ENCODE results near the gene IL17RA. TPM values are rescaled to one million over a fixed set of nuclear protein-coding genes. Genes with fewer than 3 reads are reported as not detected.

The IL17RA gene
- total and polyA plus RNA-seq, 4 donors: 3.1 to 9.0 (median 4.4) TPM

GRCh38 chr22:17114173-17114897 is 29.5 kb downstream of the IL17RA start:
- no peak for DNase-seq (ENCODE audit: low spot score)
- H3K27ac ChIP-seq (ENCODE audit: low read depth in 1 of 2, low read length in 2 of 2): no peak overlapping the region
- no peak for TF ChIP-seq YY1 (IDR thresholded peaks at IDR 0.05)
- no peak for TF ChIP-seq TAF1 (conservative IDR thresholded peaks at IDR 0.05)
- TF ChIP-seq RAD21 (IDR thresholded peaks at IDR 0.05): no peak
- no peak for TF ChIP-seq GABPA (IDR thresholded peaks at IDR 0.05 in 1 of 2, conservative IDR thresholded peaks at IDR 0.05 in 1 of 2)
- TF ChIP-seq EGR1 (IDR thresholded peaks at IDR 0.05; ENCODE audit: low read depth in 2 of 2): no peak
- no peak for TF ChIP-seq HNF4A (conservative IDR thresholded peaks at IDR 0.05)
- no peak for TF ChIP-seq JUND (IDR thresholded peaks at IDR 0.05)
- no peak for TF ChIP-seq FOXA2 (IDR thresholded peaks at IDR 0.05)
- TF ChIP-seq FOXA1 (IDR thresholded peaks at IDR 0.05): no peak
- TF ChIP-seq SP1 (IDR thresholded peaks at IDR 0.05): no peak
- TF ChIP-seq, protein P1, sequence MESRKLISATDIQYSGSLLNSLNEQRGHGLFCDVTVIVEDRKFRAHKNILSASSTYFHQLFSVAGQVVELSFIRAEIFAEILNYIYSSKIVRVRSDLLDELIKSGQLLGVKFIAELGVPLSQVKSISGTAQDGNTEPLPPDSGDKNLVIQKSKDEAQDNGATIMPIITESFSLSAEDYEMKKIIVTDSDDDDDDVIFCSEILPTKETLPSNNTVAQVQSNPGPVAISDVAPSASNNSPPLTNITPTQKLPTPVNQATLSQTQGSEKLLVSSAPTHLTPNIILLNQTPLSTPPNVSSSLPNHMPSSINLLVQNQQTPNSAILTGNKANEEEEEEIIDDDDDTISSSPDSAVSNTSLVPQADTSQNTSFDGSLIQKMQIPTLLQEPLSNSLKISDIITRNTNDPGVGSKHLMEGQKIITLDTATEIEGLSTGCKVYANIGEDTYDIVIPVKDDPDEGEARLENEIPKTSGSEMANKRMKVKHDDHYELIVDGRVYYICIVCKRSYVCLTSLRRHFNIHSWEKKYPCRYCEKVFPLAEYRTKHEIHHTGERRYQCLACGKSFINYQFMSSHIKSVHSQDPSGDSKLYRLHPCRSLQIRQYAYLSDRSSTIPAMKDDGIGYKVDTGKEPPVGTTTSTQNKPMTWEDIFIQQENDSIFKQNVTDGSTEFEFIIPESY (IDR thresholded peaks at IDR 0.05): no peak
- TF ChIP-seq, protein P2, sequence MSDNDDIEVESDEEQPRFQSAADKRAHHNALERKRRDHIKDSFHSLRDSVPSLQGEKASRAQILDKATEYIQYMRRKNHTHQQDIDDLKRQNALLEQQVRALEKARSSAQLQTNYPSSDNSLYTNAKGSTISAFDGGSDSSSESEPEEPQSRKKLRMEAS (IDR thresholded peaks at IDR 0.05): no peak
- TF ChIP-seq, protein P3, sequence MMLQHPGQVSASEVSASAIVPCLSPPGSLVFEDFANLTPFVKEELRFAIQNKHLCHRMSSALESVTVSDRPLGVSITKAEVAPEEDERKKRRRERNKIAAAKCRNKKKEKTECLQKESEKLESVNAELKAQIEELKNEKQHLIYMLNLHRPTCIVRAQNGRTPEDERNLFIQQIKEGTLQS (IDR thresholded peaks at IDR 0.05): no peak
- no peak for TF ChIP-seq CTCF (IDR thresholded peaks at IDR 0.05; ENCODE audit: low read depth, low read length, missing input control)
- TF ChIP-seq HNF4G (IDR thresholded peaks at IDR 0.05): no peak
- no peak for TF ChIP-seq REST (IDR thresholded peaks at IDR 0.05)
- no peak for TF ChIP-seq NR2F2 (IDR thresholded peaks at IDR 0.05)
- no peak for TF ChIP-seq RXRA (IDR thresholded peaks at IDR 0.05)

More at GRCh38 chr22:17114173-17114897, 29.5 kb downstream of the IL17RA start:
- no peaks in the 10 kb centered on the region for H3K9me3 ChIP-seq (ENCODE audit: control insufficient read depth in 4 of 4, low read length in 3 of 4)
- WGBS: 80% methylated on average over 13 of the region's 13 CpGs
- H3K27me3 ChIP-seq (ENCODE audit: control insufficient read depth in 4 of 4, insufficient read depth in 4 of 4, low read length in 3 of 4): no peaks in the 10 kb centered on the region
- no peak overlapping the region for H3K9ac ChIP-seq (ENCODE audit: low read depth in 1 of 2, low read length in 2 of 2)
- peaks cover 0 to 6% (median 3%) of the 10 kb centered on the region in 4 donors for H3K4me1 ChIP-seq (ENCODE audit: control insufficient read depth in 4 of 4, insufficient read depth in 4 of 4, low read length in 3 of 4)
- H3K36me3 ChIP-seq (ENCODE audit: control insufficient read depth in 4 of 4, insufficient read depth in 3 of 4, low read depth in 1 of 4, low read length in 3 of 4): peaks cover 3 to 5% (median 4%) of the 10 kb centered on the region in 4 donors
- H3K4me3 ChIP-seq (ENCODE audit: low read depth in 1 of 3, low read length in 3 of 3): no peak overlapping the region
